ENCODE results near the gene FRY.

- TF ChIP-seq FOXK2 (IDR thresholded peaks at IDR 0.05), result no peak
- TF ChIP-seq SP1 (IDR thresholded peaks at IDR 0.05), result no peak
- TF ChIP-seq FOXM1 (IDR thresholded peaks at IDR 0.05; ENCODE audit: borderline replicate concordance), result no peak
- TF ChIP-seq BHLHE40 (IDR thresholded peaks at IDR 0.05; ENCODE audit: borderline replicate concordance), result no peak
- TF ChIP-seq PKNOX1 (IDR thresholded peaks at IDR 0.05), result no peak
- TF ChIP-seq ARNT (IDR thresholded peaks at IDR 0.05), result no peak
- TF ChIP-seq SUZ12 (IDR thresholded peaks at IDR 0.05), result no peak
- no peak for TF ChIP-seq FOXA1 (IDR thresholded peaks at IDR 0.05)
- no peak for TF ChIP-seq ELF4 (IDR thresholded peaks at IDR 0.05)
- TF ChIP-seq HDGF (IDR thresholded peaks at IDR 0.05; ENCODE audit: borderline replicate concordance), result no peak
- no peak for TF ChIP-seq NFRKB (IDR thresholded peaks at IDR 0.05)
- no peak for TF ChIP-seq ZNF384 (IDR thresholded peaks at IDR 0.05)
- no peak for TF ChIP-seq TARDBP (IDR thresholded peaks at IDR 0.05)
- TF ChIP-seq CTBP1 (IDR thresholded peaks at IDR 0.05; ENCODE audit: borderline replicate concordance), result no peak
Measured at GRCh38 chr13:32317716-32318465, 286.3 kb downstream of the FRY start.
